ENCODE results near the gene DLX4. TPM values are rescaled to one million over a fixed set of nuclear protein-coding genes. Genes with fewer than 3 reads are reported as not detected.

DLX4 gene
- total and polyA plus RNA-seq, 2 donors (not counting 1 experiment from before 2014, with no cell fraction given), result 0.17 to 0.88 TPM

- H3K4me1 Mint-ChIP-seq, result peaks cover 9% of the 10 kb centered on the region
- ATAC-seq (ENCODE audit: low read depth) (no peak), DNase-seq (no peak)
- H3K27ac Mint-ChIP-seq, result no peak overlapping the region
- Histone ChIP-seq H3K9me3 (ENCODE audit: control extremely low read depth in 1 of 3, control insufficient read depth in 2 of 3, insufficient read depth in 1 of 3, low read length in 2 of 3) (peaks cover 0 to 16% (median 0%) of the 10 kb centered on the region in 3 donors), H3K27me3 (replicated peaks in 1 of 4; ENCODE audit: control extremely low read depth in 1 of 4, control insufficient read depth in 3 of 4, insufficient read depth in 4 of 4, low read length in 3 of 4) (peaks cover 0 to 33% (median 23%) of the 10 kb centered on the region in 4 experiments), H2AFZ (ENCODE audit: insufficient read depth, low read depth, low read length, poor library complexity, severe bottlenecking) (no peak overlapping the region), H3K4me2 (replicated peaks; ENCODE audit: low read depth, low read length, poor library complexity, severe bottlenecking) (no peak overlapping the region), H3K4me3 (ENCODE audit: control extremely low read depth in 1 of 5, extremely low read depth in 1 of 5, insufficient read depth in 1 of 5, low read depth in 2 of 5, low read length in 4 of 5) (no peak overlapping the region), H3K9ac (ENCODE audit: low read length) (no peak overlapping the region), H4K20me1 (ENCODE audit: control insufficient read depth, insufficient read depth, low read length, poor library complexity, severe bottlenecking) (no peaks in the 10 kb centered on the region), H3K27ac (ENCODE audit: low read length in 2 of 2) (no peak overlapping the region), H3K79me2 (ENCODE audit: control insufficient read depth, insufficient read depth, low read length) (no peaks in the 10 kb centered on the region), H3K36me3 (replicated peaks in 1 of 2; ENCODE audit: control extremely low read depth in 1 of 2, control insufficient read depth in 1 of 2, extremely low read depth in 1 of 2, insufficient read depth in 2 of 2, low read length in 1 of 2) (no peaks in the 10 kb centered on the region), H3K4me1 (ENCODE audit: control insufficient read depth in 2 of 2, insufficient read depth in 2 of 2, low read length in 2 of 2) (peaks cover 13 to 18% of the 10 kb centered on the region in 2 donors)
- peaks cover 39% of the 10 kb centered on the region for H3K27me3 Mint-ChIP-seq
- TF ChIP-seq CTCF (IDR thresholded peaks at IDR 0.05) (no peak), EZH2 (IDR thresholded peaks at IDR 0.05; ENCODE audit: borderline replicate concordance, insufficient read depth, low read depth, low read length, poor library complexity, severe bottlenecking) (no peak)
- H3K9me3 Mint-ChIP-seq (ENCODE audit: insufficient read depth), result no peaks in the 10 kb centered on the region
- intact Hi-C loops (cut with micrococcal nuclease), result no loop called here
- POLR2A ChIA-PET, result no interaction called here
- CTCF ChIA-PET, result interaction anchor here (3.7 kb wide), 1 partner anchor 38 kb away, joined by 17 read pairs; no protein-coding TSS in a partner anchor
- no peak overlapping the region for H3K4me3 Mint-ChIP-seq
- WGBS (ENCODE audit: insufficient coverage), result 72% methylated on average over 4 of the region's 8 CpGs
These were observed 9.6 kb upstream of the DLX4 start for GRCh38 chr17:49959183-49959935.
